ENCODE data around the gene MYL10.

GRCh38 chr7:101591504-101591903 is 37.6 kb downstream of the MYL10 start:
- TF ChIP-seq MAX (IDR thresholded peaks at IDR 0.05; ENCODE audit: low read depth, low read length): no peak
- no peak for TF ChIP-seq CTCF (IDR thresholded peaks at IDR 0.05; ENCODE audit: low read depth, low read length)
- TF ChIP-seq POLR2A (IDR thresholded peaks at IDR 0.05; ENCODE audit: extremely low read depth, insufficient read length): no peak
- TF ChIP-seq MYC (IDR thresholded peaks at IDR 0.05; ENCODE audit: low read depth, low read length): no peak

All from NB4 (cell line).